ENCODE measurements around the gene KDELR1. TPM values are rescaled to one million over a fixed set of nuclear protein-coding genes. Genes with fewer than 3 reads are reported as not detected.
"Not testable (repeated sequence)": the region's sequence is repeated elsewhere in the genome, so short reads cannot be mapped to it uniquely, and the experiment has no call there.

The KDELR1 gene
- total RNA-seq, 4 donors from 2014 or later = 60.4 to 87.9 (median 70.8) TPM

GRCh38 chr19:48392860-48393558 is 1.7 kb upstream of the KDELR1 start:
- Histone ChIP-seq H3K4me3 (no peak overlapping the region), H3K9me3 (no peaks in the 10 kb centered on the region), H3K27ac (no peak overlapping the region), H3K4me1 (peaks cover 0 to 59% (median 20%) of the 10 kb centered on the region in 3 donors), H3K36me3 (peaks cover 0 to 17% of the 10 kb centered on the region in 2 donors), H3K27me3 (peaks cover 61% of the 10 kb centered on the region)
- no peak for TF ChIP-seq POLR2AphosphoS5 (IDR thresholded peaks at IDR 0.05)
- TF ChIP-seq, protein P1, sequence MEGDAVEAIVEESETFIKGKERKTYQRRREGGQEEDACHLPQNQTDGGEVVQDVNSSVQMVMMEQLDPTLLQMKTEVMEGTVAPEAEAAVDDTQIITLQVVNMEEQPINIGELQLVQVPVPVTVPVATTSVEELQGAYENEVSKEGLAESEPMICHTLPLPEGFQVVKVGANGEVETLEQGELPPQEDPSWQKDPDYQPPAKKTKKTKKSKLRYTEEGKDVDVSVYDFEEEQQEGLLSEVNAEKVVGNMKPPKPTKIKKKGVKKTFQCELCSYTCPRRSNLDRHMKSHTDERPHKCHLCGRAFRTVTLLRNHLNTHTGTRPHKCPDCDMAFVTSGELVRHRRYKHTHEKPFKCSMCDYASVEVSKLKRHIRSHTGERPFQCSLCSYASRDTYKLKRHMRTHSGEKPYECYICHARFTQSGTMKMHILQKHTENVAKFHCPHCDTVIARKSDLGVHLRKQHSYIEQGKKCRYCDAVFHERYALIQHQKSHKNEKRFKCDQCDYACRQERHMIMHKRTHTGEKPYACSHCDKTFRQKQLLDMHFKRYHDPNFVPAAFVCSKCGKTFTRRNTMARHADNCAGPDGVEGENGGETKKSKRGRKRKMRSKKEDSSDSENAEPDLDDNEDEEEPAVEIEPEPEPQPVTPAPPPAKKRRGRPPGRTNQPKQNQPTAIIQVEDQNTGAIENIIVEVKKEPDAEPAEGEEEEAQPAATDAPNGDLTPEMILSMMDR (IDR thresholded peaks at IDR 0.05) = no peak
- no peak for TF ChIP-seq POLR2A (IDR thresholded peaks at IDR 0.05)
- TF ChIP-seq EP300 (IDR thresholded peaks at IDR 0.05) = no peak
- WGBS, 2 donors (ENCODE audit: low coverage in 1 of 2) = 96% methylated on average over 4 of the region's 15 CpGs; no CpG with 5 or more reads in 1 of the 2 donors
- ATAC-seq = no peak

GRCh38 chr19:48392006-48392344 is 624 bp upstream of the KDELR1 start:
- peaks cover 51% of the 10 kb centered on the region for H3K27me3 ChIP-seq
- not testable (repeated sequence) for H3K27ac ChIP-seq, H3K9me3 ChIP-seq, ATAC-seq, H3K4me3 ChIP-seq
- peaks cover 0 to 27% of the 10 kb centered on the region in 2 donors for H3K36me3 ChIP-seq
- no CpG with 5 or more reads among the region's 1 CpG for WGBS, 2 donors (ENCODE audit: low coverage in 1 of 2)
- peaks cover 0 to 53% (median 18%) of the 10 kb centered on the region in 3 donors for H3K4me1 ChIP-seq

DNA sequence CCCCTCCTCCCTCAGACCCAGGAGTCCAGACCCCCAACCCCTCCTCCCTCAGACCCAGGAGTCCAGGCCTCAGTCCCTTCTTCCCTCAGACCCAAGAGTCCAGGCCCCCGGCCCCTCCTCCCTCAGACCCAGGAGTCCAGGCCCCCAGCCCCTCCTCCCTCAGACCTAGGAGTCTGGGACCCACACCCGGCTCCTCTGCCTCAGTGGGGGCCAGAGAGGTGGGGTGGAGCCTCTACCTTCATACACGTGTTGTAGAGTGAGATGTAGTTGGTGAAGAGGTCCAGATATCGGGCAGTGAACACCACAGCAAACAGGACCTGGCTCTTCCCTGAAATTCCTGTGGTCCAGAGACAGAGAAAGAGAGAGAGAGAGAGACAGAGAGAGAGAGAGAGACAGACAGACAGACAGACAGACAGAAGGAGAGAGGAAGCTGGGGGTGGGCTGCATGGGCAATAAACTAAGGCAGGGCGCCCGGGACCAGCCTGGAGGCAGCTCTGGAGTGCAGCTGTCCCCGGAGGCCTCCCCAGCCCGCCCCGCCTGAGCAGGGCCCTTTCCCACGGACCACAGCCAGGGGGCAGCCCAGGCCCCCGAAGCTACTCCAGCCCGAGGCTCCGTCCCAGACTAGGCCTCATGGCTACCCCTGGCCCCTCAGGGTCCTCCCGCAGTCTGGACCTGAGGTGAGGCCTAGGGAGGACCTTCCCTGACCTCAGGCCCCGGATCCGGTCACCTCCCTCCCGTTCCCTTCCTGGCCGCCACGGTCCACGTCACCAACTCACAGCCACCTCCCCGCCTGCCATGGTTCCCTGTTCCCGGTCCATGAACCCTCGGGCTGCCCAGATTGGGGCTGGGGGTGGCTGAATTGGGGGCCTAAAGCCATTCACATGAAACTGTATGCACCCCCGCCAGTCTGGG is 907 bp downstream of the KDELR1 start:
- no peak for TF ChIP-seq POLR2A (IDR thresholded peaks at IDR 0.05)
- peak; percentile 24 for TF ChIP-seq POLR2AphosphoS5 (IDR thresholded peaks at IDR 0.05)
- TF ChIP-seq, protein P1 (IDR thresholded peaks at IDR 0.05) = peak in 3 of 4 experiments; percentile 68 to 88 (median 77)
- peaks cover 0 to 42% of the 10 kb centered on the region in 2 donors for H3K36me3 ChIP-seq
- H3K4me3 ChIP-seq = peak overlapping the region; percentile 70 to 94
- H3K27ac ChIP-seq = peak overlapping the region; percentile 66 to 94 (median 92)
- H3K27me3 ChIP-seq = peaks cover 36% of the 10 kb centered on the region
- ATAC-seq = peak; percentile 81
- H3K9me3 ChIP-seq = no peaks in the 10 kb centered on the region
- WGBS, 2 donors (ENCODE audit: low coverage in 1 of 2) = 0 to 2% methylated on average over 8 to 10 of the region's 24 CpGs
- peaks cover 0 to 51% (median 18%) of the 10 kb centered on the region in 3 donors for H3K4me1 ChIP-seq

GRCh38 chr19:48386981-48387380 is 4.4 kb downstream of the KDELR1 start:
- Histone ChIP-seq H3K4me1 (peaks cover 0 to 29% (median 6%) of the 10 kb centered on the region in 3 donors), H3K27ac (no peak overlapping the region), H3K27me3 (peaks cover under 1% of the 10 kb centered on the region), H3K36me3 (peaks cover 0 to 77% of the 10 kb centered on the region in 2 donors), H3K4me3 (no peak overlapping the region), H3K9me3 (no peaks in the 10 kb centered on the region)
- no peak for ATAC-seq
- WGBS, 2 donors (ENCODE audit: low coverage in 1 of 2) = 86 to 100% methylated on average over 1 to 2 of the region's 3 CpGs
- TF ChIP-seq POLR2A (IDR thresholded peaks at IDR 0.05) = no peak

- Histone ChIP-seq H3K36me3 (peaks cover 0 to 88% of the 10 kb centered on the region in 2 donors), H3K27me3 (no peaks in the 10 kb centered on the region), H3K4me1 (peaks cover 0 to 24% (median 6%) of the 10 kb centered on the region in 3 donors), H3K9me3 (no peaks in the 10 kb centered on the region), H3K27ac (no peak overlapping the region), H3K4me3 (no peak overlapping the region)
- TF ChIP-seq, protein P1 (IDR thresholded peaks at IDR 0.05) = no peak
- no peak for TF ChIP-seq EP300 (IDR thresholded peaks at IDR 0.05)
- TF ChIP-seq POLR2A (IDR thresholded peaks at IDR 0.05) = no peak
- no peak for TF ChIP-seq POLR2AphosphoS5 (IDR thresholded peaks at IDR 0.05)
- ATAC-seq = no peak
- 79 to 80% methylated on average over 1 to 3 of the region's 7 CpGs for WGBS, 2 donors (ENCODE audit: low coverage in 1 of 2)
Measured at GRCh38 chr19:48385461-48386087, 5.8 kb downstream of the KDELR1 start.

Measured in gastroesophageal sphincter (tissue), 4 donors.